Stimulated activated CD8-positive, alpha-beta memory T cell treated with anti-CD3 and anti-CD28 coated beads, Interleukin-12 subunit alpha, Interleukin-12 subunit beta, amount 100 ng/mL, for 24 hours (primary cell): ENCODE results near the gene NMNAT3.

ENCODE experiments used
- DNase-seq: peaks from one replicate; pipeline ENCODE4 v3.0.0-alpha.2; 2020; ENCODE audit errors: extremely low read depth

Gene NMNAT3

DNA sequence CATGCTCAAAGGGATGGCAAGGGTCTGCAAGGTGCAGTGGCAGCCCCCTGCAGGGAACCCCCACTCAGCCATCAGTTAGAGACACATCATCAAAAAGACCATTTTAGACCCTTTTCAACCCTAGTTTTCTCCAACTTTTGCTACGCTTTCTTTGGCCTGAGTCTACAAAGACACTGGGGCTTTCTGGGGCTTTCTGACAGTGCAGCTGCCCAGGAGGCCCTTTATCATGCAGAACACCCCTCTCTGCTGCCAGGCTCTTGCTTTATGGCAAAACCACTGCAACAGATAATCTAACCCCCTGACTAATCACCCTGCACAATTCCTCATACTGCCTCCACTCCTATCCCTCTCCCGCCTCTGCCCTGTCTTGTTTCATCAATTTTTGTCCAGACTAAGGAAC lies 2.4 kb downstream of the NMNAT3 start:
- DNase-seq = no peak

DNA sequence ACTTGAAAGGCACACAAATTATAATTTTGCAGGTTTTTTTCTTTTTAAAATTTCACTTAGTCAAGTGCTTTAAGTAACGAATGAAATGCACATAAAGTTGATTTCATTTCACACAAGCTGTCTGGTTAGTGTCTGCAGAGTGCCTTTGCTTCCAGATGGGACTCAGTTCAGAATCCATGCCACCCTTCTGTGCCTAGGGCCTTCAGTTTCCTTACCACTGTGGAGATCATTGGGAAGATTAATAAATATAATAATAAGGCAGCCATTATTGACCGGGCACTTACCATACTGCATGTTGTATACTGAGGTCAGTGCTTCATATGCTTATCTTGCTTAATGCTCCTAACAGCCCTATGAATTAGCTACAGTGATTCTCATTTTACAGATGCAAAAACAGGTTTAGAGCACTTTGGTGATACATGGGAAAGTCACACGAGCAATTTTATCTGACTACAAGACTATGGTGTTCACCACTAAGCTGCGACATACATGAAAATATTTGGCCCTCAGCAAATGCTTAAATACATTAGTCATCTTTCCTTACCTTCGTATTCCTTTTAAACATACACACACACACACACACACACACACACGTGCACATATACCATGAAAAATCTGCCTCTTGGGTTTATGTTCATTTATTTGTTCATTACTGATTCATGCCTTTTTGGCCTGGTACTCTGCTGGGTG lies 3.1 kb downstream of the NMNAT3 start:
- no peak for DNase-seq

DNA sequence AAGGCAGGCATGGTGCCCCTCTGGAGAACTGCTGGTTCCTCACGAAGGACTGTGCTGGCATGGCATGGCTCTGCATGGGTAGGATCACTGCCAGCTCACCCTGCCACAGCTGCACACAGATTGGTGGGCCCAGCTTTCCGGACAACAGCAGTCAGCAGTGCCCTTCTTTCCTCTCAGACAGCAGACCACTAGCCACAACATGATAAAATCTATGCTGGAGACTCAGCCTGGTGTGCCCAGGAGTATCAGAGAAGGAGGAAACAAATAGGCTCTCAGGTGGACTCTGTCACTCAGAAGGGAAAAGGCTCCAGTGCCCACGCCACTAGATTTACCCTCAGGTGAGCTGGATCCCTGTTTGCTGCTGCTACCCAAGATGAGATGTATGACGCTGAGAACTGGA lies 4.9 kb downstream of the NMNAT3 start:
- DNase-seq = no peak

DNA sequence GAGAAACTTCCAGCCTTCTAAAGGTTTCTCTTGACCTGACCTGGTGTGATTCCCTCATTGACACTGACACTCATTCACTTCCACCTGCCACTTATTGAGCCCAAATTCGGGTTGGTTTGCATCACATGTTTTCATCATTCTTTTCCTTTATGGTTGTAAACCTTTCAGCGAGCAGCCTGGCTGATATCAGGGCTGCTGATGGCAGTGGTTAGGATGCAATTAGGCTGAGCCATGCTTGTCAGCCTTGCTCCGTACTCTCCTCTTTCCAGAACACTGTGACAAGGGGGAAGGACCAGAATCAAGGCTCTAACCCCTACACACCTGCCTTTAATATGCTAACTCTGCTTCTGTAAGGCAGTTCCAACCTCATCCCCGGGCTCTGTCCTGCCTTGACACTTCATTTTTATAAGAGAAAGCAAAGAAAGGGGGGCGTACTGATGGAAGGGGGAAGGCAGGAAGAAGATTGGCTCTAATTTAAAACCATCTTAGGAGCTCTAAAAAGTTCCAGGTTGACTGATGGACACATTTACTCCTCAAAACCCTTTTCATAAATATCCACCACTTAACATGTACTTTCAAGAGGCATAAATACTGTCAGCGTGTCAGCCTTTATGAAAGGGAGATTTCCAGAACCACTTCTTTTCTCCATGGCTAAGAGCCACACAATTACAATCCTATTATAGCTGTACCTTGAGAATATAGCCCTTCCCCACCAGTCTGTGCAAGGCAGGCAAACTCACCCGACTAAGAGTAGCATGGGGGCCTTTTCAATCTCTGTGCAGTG lies 5.7 kb downstream of the NMNAT3 start:
- DNase-seq = no peak

DNA sequence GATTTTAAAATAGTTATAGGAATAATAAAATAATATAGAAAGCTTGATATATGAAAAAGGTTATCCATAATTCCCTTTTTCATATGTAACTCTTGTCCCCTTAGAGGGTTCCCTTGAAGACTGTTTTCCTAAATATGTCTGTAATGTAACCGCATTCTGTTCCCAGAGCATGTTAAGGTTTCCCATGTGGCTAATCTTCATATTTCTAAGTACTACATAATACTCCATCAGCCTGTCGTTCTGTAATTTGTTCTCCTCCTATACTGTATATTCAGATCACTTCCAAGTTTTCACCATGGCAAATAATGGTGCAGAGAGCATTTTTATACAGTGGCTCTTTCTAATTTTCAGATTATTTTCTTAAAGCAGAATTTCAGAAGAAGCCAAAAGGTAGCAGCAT lies 6.7 kb downstream of the NMNAT3 start:
- no peak for DNase-seq

DNA sequence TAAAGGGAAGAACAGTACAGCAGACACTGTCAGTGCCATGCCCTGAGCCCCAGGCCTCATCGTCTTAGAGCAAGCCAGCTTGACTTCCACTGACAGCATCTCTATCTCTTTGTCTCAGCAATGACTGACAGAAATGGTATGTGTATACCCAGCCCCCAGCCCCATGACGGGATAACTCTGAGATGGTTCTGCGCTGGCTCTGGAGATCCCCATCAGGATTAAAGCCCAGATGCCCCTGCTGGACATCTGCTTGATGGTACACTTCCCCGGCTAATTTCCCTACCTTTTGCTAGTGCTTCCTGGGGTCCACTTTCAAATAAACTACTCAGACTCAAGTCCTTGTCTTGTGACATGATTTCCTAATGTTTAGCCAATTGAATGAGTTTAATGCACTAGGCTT lies 7.6 kb downstream of the NMNAT3 start:
- no peak for DNase-seq

DNA sequence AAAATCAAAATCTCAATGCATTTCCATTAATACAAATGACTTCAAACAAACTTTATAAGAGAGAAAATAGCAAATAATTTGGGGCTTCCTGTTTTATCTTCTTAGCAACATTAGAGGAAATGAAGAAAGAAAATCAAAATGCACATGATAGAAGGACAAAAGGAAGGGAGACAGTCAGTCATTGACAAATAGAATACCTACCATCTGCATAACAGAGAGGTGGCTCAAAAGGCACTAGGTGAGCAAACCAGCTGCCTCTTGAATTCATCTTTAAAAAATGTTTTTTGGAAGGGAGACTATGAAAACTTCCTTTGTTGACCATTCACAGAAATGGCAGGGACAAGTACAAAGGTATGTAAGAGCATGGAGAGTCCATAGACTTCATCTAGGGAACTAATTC lies 9.4 kb downstream of the NMNAT3 start:
- no peak for DNase-seq

DNA sequence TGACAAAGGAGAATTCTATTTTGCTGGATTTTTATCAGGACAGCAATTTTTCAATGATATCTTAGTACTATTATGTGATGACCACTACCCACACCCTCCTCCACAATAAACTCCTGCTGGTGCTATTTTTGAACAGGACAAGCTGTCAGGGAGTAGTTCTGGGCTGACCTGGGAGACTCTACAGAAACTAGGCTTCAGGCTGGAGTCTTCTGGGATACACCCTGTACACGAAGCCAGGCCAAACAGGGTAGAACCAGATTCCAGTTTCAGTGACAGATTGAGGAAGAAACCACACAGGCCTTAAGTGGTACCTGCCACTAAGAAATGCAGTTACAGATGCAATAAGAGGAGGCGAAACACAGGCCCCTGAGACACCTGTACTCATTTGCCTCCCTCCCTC lies 12.8 kb downstream of the NMNAT3 start:
- no peak for DNase-seq

DNA sequence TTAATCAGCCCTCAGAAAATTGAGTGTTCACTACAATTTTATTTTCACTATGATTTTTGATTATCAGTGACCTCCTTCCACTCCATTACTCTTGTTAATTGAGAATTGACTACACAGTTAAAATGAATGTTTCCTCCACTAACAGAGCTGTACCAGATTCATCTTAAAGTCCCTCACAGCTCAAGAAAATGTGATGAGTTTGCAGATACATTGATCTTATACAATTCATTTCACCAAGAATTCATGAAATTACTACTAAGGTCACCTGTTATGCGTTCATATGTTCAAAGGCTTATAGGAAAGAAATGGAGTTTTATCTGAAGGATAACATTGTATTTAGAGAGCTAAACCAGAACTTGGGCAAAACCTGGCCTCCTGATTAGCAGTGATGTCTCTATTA lies 17.5 kb downstream of the NMNAT3 start:
- no peak for DNase-seq

DNA sequence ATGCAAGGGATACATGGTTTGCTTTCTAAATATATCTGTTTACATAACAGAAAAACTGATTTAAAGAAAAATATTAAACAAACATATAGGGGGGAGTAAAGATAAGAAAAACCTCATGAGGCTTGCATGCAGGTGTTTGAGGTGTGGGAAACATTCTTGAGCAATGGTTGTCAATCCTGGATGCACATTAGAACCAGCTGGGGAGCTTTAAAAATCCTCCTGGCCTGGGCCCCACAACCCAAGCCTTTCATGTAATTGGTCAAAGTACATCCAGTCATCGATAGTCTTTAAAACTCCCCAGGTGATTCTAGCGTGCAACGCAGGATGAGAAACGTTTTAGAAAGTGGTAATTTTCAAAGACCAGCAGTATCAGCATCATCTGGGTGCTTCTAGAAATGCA lies 18.3 kb downstream of the NMNAT3 start:
- no peak for DNase-seq

DNA sequence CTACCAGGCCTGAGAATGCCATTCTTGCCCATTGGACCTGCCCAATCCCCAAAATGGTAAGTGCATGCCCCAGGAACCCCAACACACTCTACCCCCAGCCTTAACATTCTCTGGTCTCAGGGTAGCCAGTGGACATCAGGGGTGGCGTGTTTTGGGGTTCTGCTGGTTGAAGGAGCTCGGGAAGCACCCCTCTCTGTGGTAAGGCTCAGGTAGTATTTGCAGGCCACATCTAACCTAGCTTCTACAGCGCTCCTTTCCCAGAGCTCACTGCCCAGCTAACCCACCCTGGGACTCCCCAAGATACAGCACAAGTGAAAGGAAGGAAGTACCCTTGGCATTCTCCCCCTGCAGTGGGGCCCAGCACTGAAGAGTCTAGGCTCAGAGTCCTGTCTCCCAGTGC lies 19.8 kb downstream of the NMNAT3 start:
- DNase-seq = no peak

DNA sequence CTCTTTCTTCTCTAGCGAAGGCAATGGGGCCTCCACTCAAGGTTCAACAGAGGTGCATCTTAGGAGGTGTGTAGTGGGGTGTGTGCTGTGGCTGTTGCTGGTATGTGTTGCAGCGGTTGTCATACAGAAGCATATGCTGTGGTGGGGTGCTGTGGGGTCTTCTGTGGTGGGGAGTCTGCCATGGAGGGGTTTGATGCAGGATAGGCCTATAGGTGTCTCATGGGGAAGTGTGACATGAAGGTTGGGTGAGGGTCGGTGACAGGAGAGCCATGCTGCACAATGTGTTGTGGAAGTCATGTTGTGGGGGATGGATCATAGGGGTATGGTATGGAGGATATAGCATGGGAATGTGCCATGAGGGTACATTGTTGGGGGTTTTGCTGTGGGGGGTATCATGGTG lies 20.3 kb downstream of the NMNAT3 start:
- no peak for DNase-seq

DNA sequence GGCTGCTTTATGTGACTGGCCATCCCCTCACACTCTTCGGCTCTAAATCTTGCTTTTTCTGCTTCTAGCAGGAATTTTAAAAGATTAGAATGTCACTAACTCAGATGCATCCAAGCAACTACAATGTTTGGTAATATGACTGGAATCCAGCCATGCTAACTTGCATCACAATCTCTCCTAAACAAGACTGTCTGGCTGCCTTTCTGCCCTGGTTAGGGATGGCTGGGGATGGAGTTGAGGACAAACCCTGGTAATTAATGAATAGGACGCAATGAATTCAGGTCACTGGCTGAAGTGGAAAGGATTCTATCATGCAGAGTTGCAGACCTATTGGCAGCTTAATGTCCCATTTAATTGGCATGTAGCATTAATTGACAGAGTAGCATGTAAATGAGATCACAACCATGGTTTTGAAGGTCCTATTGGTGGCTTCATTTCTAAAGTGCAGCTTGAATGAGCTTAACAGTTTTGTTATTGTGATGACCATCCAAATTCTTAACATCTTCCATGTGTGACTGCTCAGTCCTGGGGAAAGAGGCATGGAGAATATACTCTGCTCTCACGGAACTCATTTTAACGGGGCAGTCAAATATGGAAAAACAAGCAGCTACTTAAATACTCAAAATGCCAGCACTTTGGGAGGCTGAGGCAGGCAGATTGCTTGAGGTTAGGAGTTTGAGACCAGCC lies 21.7 kb downstream of the NMNAT3 start:
- DNase-seq = no peak

DNA sequence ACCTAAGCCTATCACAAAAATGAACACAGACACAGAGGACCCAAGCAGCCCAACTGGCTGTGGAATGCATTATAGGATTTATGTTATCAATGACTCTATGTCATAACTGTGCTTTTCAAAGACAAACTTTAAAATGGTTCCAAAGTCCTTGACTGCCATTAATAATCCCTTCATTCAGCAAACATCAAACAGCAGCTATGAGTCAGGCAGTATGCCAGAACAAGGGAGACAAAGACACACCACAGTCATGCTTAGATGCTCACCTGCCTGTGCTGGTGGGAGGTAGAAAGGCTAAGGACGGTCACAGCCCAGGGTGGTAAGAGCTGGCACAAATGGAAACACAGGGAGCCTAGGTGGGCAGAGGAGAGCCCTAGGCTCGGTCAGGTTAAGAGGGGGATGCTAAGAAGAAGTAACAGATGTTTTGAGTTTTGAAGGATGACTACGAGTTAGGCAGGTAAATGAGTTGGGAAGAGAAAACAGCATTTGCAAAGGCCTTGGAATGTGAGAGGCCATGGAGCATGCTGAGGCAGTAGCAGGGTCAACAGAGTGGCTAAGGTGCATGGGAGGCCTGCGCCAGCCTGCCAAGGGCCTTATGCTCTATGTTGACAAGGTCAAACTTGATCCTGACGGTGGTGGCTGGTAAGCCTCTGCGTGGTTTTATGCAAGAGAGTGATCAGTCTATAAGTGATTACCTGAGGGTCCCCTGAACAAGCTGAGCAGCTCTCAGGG lies 23.0 kb downstream of the NMNAT3 start:
- DNase-seq = no peak

DNA sequence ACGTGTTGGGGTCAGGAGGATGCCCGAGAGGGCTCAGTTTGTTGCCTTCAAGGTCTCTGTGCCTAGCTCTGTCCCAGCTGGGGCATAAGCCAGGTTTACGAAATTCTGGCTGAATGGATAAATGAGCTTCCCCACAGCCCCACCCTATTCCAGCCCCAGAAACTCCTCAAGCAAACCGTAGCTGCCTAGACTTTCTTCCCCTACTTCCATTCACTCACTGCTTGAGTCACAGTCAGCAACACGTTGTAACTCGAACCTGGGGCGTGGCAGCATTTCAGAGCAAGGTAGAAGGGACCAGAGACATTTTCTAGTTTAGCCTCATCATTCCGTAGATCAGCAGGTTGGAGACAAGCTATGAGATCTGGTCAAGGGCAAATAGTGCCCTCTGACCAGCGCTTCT lies 24.2 kb downstream of the NMNAT3 start:
- DNase-seq = no peak

DNA sequence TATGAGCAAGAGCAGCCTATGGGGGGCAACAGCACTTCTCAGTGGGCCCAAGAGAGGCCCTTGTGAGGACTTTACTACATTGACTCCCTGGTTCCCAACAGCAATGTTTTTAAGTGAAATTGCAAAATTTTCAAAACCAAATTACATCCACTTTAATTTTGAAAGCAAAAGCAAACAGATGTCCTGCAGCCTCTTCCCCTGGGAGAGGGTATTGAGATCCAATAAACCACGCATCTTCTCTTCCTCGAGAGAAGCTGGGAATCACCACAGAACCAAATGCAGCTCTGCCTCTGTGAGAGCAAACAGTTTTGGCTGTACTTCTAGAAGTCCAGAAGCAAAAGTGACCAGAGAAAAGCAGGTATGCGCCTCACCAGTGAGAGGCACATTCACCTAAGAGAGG lies 25.2 kb downstream of the NMNAT3 start:
- DNase-seq = no peak

DNA sequence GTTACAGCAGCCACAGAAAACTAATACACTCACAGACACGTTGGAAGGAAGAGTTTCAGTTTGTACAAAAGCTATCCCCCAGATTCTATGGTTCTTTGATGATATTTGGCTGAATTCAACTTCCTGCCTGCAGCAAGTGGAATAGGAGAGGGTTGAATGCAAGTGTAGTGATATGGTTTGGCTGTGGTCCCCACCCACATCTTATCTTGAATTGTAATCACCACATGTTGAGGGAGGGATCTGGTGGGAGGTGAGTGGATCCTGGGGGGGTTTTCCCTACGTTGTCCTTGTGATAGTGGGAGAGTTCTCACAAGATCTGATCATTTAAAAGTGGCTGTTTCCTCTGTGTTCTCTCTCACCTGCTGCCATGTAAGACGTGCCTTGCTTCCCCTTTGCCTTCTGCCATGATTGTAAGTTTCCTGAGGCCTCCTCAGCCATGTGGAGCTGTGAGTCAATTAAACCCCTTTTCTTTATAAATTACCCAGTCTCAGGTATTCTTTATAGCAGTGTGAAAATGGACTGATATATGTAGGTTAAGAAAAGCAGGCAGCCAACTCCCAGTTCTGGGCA lies 29.8 kb downstream of the NMNAT3 start:
- no peak for DNase-seq

DNA sequence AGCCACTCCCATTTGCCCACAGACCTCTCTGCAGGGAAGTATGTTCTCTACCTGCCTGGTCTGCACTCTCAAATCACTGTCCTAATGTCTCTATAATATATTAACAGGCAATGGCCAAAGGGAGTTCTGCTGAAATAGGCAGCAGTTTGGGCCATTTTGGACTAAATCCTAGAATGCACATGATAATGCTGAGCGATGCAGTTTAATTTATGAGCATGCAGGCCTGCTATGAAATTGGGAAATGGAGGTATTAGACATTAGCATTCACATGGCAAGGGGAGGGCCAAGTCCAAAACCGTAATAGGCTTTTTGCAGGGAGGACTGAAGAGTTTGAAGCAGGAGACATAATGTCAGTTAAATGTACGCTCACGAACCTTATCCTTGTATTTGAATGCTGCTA lies 31.3 kb downstream of the NMNAT3 start:
- DNase-seq = no peak

DNA sequence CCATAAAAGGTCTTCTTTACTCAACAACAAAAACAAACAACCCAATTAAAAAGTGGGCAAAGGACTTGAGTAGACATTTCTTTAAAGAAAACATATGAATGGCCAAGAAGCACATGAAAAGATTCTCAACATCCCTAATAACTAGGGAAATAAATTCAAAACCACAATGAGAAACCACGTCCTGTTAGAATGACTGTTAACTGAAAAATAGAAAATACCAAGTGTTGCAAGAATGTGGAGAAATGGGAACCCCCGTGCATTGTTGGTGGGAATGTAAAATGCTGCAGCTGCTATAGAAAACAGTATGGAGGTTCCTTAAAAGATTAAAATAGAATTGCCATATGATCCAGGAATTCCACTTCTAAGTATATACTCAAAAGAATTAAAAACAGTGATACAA lies 34.8 kb downstream of the NMNAT3 start:
- DNase-seq = no peak

DNA sequence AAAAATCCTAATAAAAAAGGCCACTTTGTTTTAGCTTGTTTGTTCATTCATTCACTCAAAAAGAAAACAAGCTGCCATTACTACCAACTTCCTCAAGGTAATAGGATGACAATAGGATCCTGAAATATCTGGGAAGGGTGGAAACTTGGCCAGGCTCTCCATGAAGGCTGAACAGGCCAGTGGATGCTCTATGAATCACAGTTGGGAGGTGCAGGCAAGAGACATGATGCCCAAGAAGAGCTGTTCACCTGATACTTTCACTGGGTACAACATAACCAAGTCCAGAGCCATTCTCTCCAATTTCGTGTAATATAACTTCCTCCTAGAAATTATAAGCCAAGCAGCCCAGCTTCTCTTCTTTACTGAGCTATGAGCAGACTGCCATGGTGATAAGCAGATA lies 37.3 kb downstream of the NMNAT3 start:
- no peak for DNase-seq

DNA sequence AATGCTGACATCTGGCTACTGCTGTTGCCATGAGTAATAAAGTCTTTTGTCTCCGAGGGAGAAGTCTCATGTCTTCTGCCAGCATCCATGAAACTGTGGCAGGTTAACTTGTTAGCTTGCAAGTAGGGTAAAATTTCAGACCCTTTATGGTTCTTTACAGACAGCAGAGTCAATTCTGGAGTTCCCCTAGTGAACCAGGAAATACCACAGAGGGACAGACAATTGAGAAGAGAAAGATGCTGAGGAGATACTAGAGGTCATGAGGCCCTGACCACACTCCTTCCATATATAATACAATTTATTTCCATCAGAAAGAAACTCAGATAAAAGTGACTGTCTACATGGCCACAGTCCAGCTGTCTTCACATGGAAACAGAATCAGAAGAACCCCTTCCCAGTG lies 38.1 kb downstream of the NMNAT3 start:
- no peak for DNase-seq

DNA sequence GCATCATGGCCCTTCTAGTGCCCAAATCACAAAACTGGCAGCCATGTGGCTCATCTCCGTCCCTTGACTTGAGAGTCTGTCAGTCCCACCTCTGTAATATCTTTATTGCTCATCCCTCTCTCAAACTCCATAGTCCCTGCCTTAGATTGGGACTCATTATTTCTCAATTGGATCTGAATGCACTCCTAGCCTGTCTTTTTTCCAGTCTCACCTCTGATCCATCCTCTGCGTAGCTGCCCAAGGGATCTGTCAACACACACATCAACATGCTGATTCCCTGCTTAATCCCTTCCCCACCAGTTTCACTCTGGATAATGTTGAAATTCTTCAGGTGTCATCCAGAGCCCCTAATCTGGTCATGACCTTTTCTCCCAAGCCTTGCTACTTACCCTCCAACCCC lies 39.3 kb downstream of the NMNAT3 start:
- no peak for DNase-seq
